Ovary (tissue), 3 donors: ENCODE results near the gene PNMA8A.

Experiments
- CTCF ChIP-seq, 3 donors: fragments of 450-650 bp in 2 of 3; fragments of 200-600 bp in 1 of 3; IDR thresholded peaks; one replicate each; pipeline versions ENCODE4 v1.5.1 to v1.8.0; 2016 to 2022; ENCODE audit warnings: antibody characterized with exemption in 3 of 3, mild to moderate bottlenecking in 1 of 3
- EP300 ChIP-seq: sonication (generic); formaldehyde crosslinking; IDR thresholded peaks from one replicate; pipeline ENCODE4 v1.6.1; 2017; ENCODE audit warnings: antibody characterized with exemption
- donor health status: DM: no; HTN: no; CAD: no.

- TF ChIP-seq EP300 (no peak), CTCF (IDR thresholded peaks at IDR 0.05) (no peak)
Observed at GRCh38 chr19:46446021-46446420, 25.3 kb downstream of the PNMA8A start.
